ENCODE results near the gene PTPRK. TPM values are rescaled to one million over a fixed set of nuclear protein-coding genes. Genes with fewer than 3 reads are reported as not detected.

PTPRK gene
- total and polyA plus RNA-seq, 2 of the 13 experiments (the other 11 are each of a cell fraction or from before 2014, with no cell fraction given), result 43.6 to 98.3 TPM

- peak; percentile 39; the same call in 1 of the 2 replicates for TF ChIP-seq MED1 (CRISPR knock-in tag; IDR thresholded peaks at IDR 0.05)
- TF ChIP-seq SOX5 (CRISPR knock-in tag; IDR thresholded peaks at IDR 0.05; ENCODE audit: borderline replicate concordance), result 0 out of 2 replicates have a peak, but pooled peaks have one; percentile 26
- TF ChIP-seq ZNF672 (CRISPR knock-in tag; IDR thresholded peaks at IDR 0.05), result no peak
- peak; percentile 46; the same call in 1 of the 2 replicates for TF ChIP-seq PHF21A (CRISPR knock-in tag; IDR thresholded peaks at IDR 0.05)
- no peak for TF ChIP-seq ZNF432 (CRISPR knock-in tag; IDR thresholded peaks at IDR 0.05; ENCODE audit: borderline replicate concordance)
- TF ChIP-seq HNF4A (CRISPR knock-in tag; IDR thresholded peaks at IDR 0.05), result peak; percentile 97
These were observed 239.4 kb downstream of the PTPRK start (continued) for GRCh38 chr6:128280960-128281359.

DNA sequence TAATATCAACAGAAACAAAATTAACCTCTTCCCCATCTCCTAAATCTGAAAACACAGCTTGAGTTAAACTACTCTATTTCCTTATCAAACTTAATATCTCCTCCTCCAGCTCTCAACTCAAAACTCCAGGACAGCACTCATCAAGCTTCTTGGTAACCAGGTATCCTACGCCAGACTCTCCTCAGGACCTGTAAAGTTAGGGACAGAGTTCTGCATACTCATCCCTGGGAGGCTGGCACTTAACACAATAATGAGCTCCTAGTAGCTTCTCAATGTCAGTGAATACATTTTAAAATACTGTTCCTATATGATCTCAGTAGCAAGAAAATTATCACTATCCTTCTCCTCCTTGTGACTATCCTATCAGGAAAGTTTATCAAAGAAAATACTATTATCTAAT is 240.3 kb downstream of the PTPRK start:
- peaks cover 24% of the 10 kb centered on the region for H3K4me1 ChIP-seq (ENCODE audit: insufficient read depth, low read length)
- H2AFZ ChIP-seq (ENCODE audit: low read length), result no peak overlapping the region
- CTCF ChIA-PET (ENCODE audit: low intra/inter-chr PET ratio, low total read pairs), result no interaction called here
- no peak for ATAC-seq
- no peaks in the 10 kb centered on the region for H3K36me3 ChIP-seq (replicated peaks in 1 of 2; ENCODE audit: control insufficient read depth in 1 of 2, insufficient read depth in 2 of 2, low read length in 2 of 2)
- no TSS peak for BruUV-seq (replicated peaks)
- H3K4me2 ChIP-seq (ENCODE audit: low read depth, low read length), result no peak overlapping the region
- no peak overlapping the region for H3K9ac ChIP-seq (ENCODE audit: insufficient read depth, low read depth, low read length)
- no peak for TF ChIP-seq ZNF569 (CRISPR knock-in tag; IDR thresholded peaks at IDR 0.05; ENCODE audit: borderline replicate concordance)
- TF ChIP-seq, protein P1, sequence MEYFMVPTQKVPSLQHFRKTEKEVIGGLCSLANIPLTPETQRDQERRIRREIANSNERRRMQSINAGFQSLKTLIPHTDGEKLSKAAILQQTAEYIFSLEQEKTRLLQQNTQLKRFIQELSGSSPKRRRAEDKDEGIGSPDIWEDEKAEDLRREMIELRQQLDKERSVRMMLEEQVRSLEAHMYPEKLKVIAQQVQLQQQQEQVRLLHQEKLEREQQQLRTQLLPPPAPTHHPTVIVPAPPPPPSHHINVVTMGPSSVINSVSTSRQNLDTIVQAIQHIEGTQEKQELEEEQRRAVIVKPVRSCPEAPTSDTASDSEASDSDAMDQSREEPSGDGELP (IDR thresholded peaks at IDR 0.05; ENCODE audit: borderline replicate concordance, low read depth), result no peak
- TF ChIP-seq RBM22 (optimal IDR thresholded peaks at IDR 0.05; ENCODE audit: low read length), result peak; percentile 28
- H4K20me1 ChIP-seq (ENCODE audit: insufficient read depth, low read length), result peaks cover 7% of the 10 kb centered on the region; the same call in 1 of the 2 replicates
- DNase-seq (ENCODE audit: low spot score), result no peak
- no peaks in the 10 kb centered on the region for H3K27me3 ChIP-seq (ENCODE audit: control insufficient read depth in 1 of 2, insufficient read depth in 2 of 2, low read length in 2 of 2)
- in situ Hi-C loops (cut with HindIII; ENCODE audit: extremely low pct_ligation_motif_present, low pct_unique_long_range_greater_than_20kb), result no loop called here
- no peaks in the 10 kb centered on the region for H3K79me2 ChIP-seq (ENCODE audit: insufficient read depth, low read length)
- intact Hi-C loops (cut with micrococcal nuclease; ENCODE audit: unreplicated experiment), result no loop called here
- no peaks in the 10 kb centered on the region for H3K9me3 ChIP-seq (ENCODE audit: low read length)
- no peak overlapping the region for H3K4me3 ChIP-seq (replicated peaks in 1 of 3; ENCODE audit: insufficient read depth in 1 of 3, low read depth in 2 of 3, low read length in 3 of 3)
- no peak overlapping the region for H3K27ac ChIP-seq (ENCODE audit: extremely low read length, insufficient read depth, low read length)
- no peak for FAIRE-seq
- POLR2A ChIA-PET, result no interaction called here
- 97% methylated on average over 1 of the region's 1 CpG for whole genome bisulfite sequencing (ENCODE audit: low lambda C conversion rate)

Data from HepG2 (cell line).